Measurements from ENCODE around the gene NME7.
"Not testable (repeated sequence)": the region's sequence is repeated elsewhere in the genome, so short reads cannot be mapped to it uniquely, and the experiment has no call there.

The NME7 gene

GRCh38 chr1:169345511-169345910 is 22.1 kb downstream of the NME7 start:
- no peak for TF ChIP-seq CTCF (IDR thresholded peaks at IDR 0.05; ENCODE audit: control insufficient read depth, insufficient read depth, low read depth, low read length, missing control alignments)
- H3K4me3 ChIP-seq (ENCODE audit: control insufficient read depth, low read depth, low read length): no peak overlapping the region
- no peak for DNase-seq (ENCODE audit: low read depth)

- not testable (repeated sequence) for DNase-seq (ENCODE audit: low read depth)
These were observed 25.5 kb downstream of the NME7 start for GRCh38 chr1:169342096-169342495.

DNA sequence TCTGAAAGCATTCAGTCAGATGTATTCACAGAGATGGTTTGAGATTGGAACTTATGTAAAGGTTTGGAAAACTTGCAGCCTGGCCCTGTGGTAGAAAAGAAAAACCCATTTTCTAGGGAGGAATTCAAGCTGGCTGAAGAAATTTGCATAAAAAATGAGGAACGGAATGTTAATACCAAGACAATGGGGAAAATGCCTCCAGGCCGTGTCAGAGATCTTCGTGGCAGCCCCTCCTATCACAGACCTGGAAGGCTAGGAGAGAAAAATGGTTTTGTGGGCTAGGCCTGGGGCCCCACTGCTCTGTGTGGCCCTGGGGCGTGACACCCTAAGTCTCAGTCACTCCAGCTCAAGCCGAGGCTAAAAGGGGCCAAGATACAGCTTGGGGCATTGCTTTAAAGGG is 26.7 kb downstream of the NME7 start:
- DNase-seq (ENCODE audit: low read depth): no peak
- TF ChIP-seq CTCF (IDR thresholded peaks at IDR 0.05; ENCODE audit: control insufficient read depth, insufficient read depth, low read depth, low read length, missing control alignments): no peak
- H3K4me3 ChIP-seq (ENCODE audit: control insufficient read depth, low read depth, low read length): no peak overlapping the region

More at GRCh38 chr1:169342096-169342495, 25.5 kb downstream of the NME7 start:
- not testable (repeated sequence) for H3K4me3 ChIP-seq (ENCODE audit: control insufficient read depth, low read depth, low read length)

- no peak for DNase-seq (ENCODE audit: low read depth)
- no peak for TF ChIP-seq CTCF (IDR thresholded peaks at IDR 0.05; ENCODE audit: control insufficient read depth, insufficient read depth, low read depth, low read length, missing control alignments)
- no peak overlapping the region for H3K4me3 ChIP-seq (ENCODE audit: control insufficient read depth, low read depth, low read length)
These were observed 27.8 kb downstream of the NME7 start for GRCh38 chr1:169339773-169340172.

GRCh38 chr1:169338617-169339016 is 29.0 kb downstream of the NME7 start:
- H3K4me3 ChIP-seq (ENCODE audit: control insufficient read depth, low read depth, low read length): no peak overlapping the region
- DNase-seq (ENCODE audit: low read depth): no peak
- TF ChIP-seq CTCF (IDR thresholded peaks at IDR 0.05; ENCODE audit: control insufficient read depth, insufficient read depth, low read depth, low read length, missing control alignments): no peak

GRCh38 chr1:169336947-169337715 is 30.5 kb downstream of the NME7 start:
- DNase-seq (ENCODE audit: low read depth); H3K4me3 ChIP-seq (ENCODE audit: control insufficient read depth, low read depth, low read length): not testable (repeated sequence)

DNA sequence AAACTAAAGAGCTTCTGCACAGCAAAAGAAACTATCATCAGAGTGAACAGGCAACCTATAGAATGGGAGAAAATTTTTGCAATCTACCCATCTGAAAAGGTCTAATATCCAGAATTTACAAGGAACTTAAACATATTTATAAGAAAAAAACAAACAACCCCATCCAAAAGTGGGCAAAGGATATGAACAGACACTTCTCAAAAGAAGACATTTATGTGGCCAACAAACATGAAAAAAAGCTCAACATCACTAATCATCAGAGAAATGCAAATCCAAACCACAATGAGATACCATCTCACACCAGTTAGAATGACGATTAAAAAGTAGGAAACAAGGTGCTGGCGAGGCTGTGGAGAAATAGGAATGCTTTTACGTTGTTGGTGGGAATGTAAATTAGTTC is 32.9 kb downstream of the NME7 start:
- not testable (repeated sequence) for H3K4me3 ChIP-seq (ENCODE audit: control insufficient read depth, low read depth, low read length); DNase-seq (ENCODE audit: low read depth)

DNA sequence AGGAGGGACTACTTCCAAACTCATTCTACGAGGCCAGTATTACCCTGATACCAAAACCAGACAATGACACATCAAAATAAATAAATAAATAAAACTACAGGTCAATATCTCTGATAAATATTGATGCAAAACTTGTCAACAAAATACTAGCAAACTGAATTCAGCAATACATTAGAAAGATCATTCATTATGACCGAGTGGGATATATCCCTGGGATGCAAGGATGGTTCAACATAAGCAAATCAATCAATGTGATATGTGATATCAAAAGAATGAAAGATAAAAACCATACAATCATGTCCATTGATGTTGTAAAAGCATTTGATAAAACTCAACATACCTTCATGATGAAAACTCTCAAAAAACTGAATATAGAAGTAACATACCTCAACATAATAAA is 36.7 kb downstream of the NME7 start:
- H3K4me3 ChIP-seq (ENCODE audit: control insufficient read depth, low read depth, low read length): no peak overlapping the region
- TF ChIP-seq CTCF (IDR thresholded peaks at IDR 0.05; ENCODE audit: control insufficient read depth, insufficient read depth, low read depth, low read length, missing control alignments): no peak
- no peak for DNase-seq (ENCODE audit: low read depth)

All from AG09309 (cell line).